Ovary (tissue), 9 donors: ENCODE measurements around the gene ZNF597. TPM values are rescaled to one million over a fixed set of nuclear protein-coding genes. Genes with fewer than 3 reads are reported as not detected.

Source experiments
- DNase-seq, 5 donors: peaks; one replicate each; pipeline ENCODE4 v3.0.0-alpha.2; 2019 to 2020
- H3K27ac ChIP-seq, 2 donors: fragments of 200-600 bp; one replicate each; pipeline versions ENCODE4 v1.5.1 to v1.8.0; 2019 to 2022
- H3K27me3 ChIP-seq: fragments of 200-600 bp; one replicate; pipeline ENCODE4 v1.8.0; 2022
- H3K36me3 ChIP-seq: fragments of 200-600 bp; sonication (generic); one replicate; pipeline ENCODE4 v1.5.1; 2019
- H3K4me1 ChIP-seq: one replicate; pipeline ENCODE4 v1.8.1; 2013; ENCODE audit warnings: mild to moderate bottlenecking, moderate library complexity; ENCODE audit not compliant: insufficient read depth
- H3K4me3 ChIP-seq: fragments of 200-600 bp; sonication (generic); one replicate; pipeline ENCODE4 v1.5.1; 2017
- H3K9me3 ChIP-seq, 2 donors: fragments of 200-600 bp in 1 of 2; sonication (generic) in 1 of 2; one replicate each; pipeline versions ENCODE4 v1.5.1 to v1.8.1; 2013 to 2019; ENCODE audit warnings: mild to moderate bottlenecking in 1 of 2, moderate library complexity in 1 of 2
- CTCF ChIP-seq, 3 donors: fragments of 450-650 bp in 2 of 3; fragments of 200-600 bp in 1 of 3; IDR thresholded peaks; one replicate each; pipeline versions ENCODE4 v1.5.1 to v1.8.0; 2016 to 2022; ENCODE audit warnings: antibody characterized with exemption in 3 of 3, mild to moderate bottlenecking in 1 of 3
- EP300 ChIP-seq: sonication (generic); formaldehyde crosslinking; IDR thresholded peaks from one replicate; pipeline ENCODE4 v1.6.1; 2017; ENCODE audit warnings: antibody characterized with exemption
- POLR2A ChIP-seq: fragments of 450-650 bp; IDR thresholded peaks from one replicate; pipeline ENCODE4 v1.6.1; 2017; ENCODE audit warnings: antibody characterized with exemption, mild to moderate bottlenecking, moderate library complexity
- WGBS, 3 donors: extraction: QIAGEN DNeasy Blood & Tissue Kit in 1 of 3; methylation state at CpG; one replicate each; pipeline versions ENCODE4 v1.1.5 to v1.1.7; 2013 to 2017; 5-methylcytosine and 5-hydroxymethylcytosine counted together
- intact Hi-C, 4 donors: fragments of 100-400 bp; cut with DNase I; formaldehyde crosslinking; loops; one replicate each; pipeline versions ENCODE4 v1.11.0 to v1.15.1; 2022 to 2023
- polyA plus RNA-seq, 2 donors: library from polyadenylated mRNA; stranded (reverse); fragments of 200-250 nt in 1 of 2; fragments of 350-450 nt in 1 of 2; fragmentation: Illumina TruSeq in 1 of 2; extraction: RNeasy Lipid Tissue Mini Kit (QIAGEN cat#74804) in 1 of 2; gene quantifications; one replicate each; pipeline ENCODE4 v1.2.3, GENCODE V29; 2013 to 2014
- total RNA-seq, 7 donors: library from RNA; depleted of rRNA in 2 of 7; stranded (reverse); fragments of >200 nt in 2 of 7; fragmentation: NEBNext Ultra II Directional in 3 of 7; extraction: Animal tissue kit (Norgen Biotek cat#: 25700) in 3 of 7; gene quantifications; one replicate each; pipeline versions ENCODE4 v1.1.0 to v1.2.4, GENCODE V29; 2016 to 2023
- donor health status: DM: no; HTN: no; CAD: no; lungs with moderate emphysema.
- donor health status: DM: no; HTN: no; CAD: no.
- donor health status: Bipolar disorder and iron deficiency.
- donor health status: DM: yes; HTN: yes; CAD: no.
- donor health status: DM: no; HTN: no; CAD: no.
- donor health status: DM: yes; HTN: yes; CAD: no.

The ZNF597 gene
- total and polyA plus RNA-seq, 9 donors, result 1.6 to 3.8 (median 3.0) TPM

DNA sequence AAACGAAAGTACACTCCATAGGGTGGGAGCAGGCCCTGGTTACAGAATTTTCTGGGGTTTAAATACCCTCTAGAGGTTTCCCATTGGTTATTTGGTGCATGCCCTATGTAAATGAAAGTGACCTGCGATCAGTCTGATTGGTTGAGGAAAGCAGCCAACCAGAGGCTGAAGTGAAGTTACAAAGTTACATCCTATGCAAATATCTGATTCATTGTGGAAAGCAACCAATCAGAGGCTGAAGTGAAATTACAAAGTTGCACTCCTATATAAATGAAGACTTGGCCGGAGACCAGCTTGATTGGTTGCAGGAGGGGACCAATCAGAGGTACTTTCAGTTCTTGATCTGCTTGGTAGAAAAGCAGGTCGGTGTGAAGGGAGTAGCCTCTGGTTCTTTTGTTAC lies 24.6 kb upstream of the ZNF597 start:
- TF ChIP-seq EP300 (no peak), POLR2A (no peak), CTCF (IDR thresholded peaks at IDR 0.05) (no peak)

DNA sequence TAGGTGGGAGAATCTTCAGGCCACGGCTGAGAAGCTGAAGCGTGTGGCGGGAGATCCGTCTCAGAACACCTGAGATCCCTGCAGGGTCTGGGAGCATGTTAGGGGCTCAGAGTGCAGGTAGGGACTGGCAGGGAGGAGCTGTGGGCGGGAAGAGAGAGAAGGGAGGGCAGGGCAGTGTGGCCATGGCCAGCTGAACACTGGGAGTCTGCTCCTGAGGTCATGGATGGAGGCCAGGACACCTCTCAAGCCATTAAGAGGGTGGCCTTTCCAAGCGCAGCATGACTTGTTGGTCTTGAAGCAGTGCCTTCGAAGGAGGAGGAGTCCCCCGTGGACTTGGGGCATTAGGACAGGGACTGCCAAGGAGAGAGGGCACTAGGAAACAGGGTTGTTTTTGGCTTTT lies 23.9 kb upstream of the ZNF597 start:
- Histone ChIP-seq H3K27ac (no peak overlapping the region), H3K27me3 (no peaks in the 10 kb centered on the region), H3K36me3 (no peaks in the 10 kb centered on the region), H3K4me3 (no peak overlapping the region), H3K9me3 (no peaks in the 10 kb centered on the region), H3K4me1 (peaks cover 4% of the 10 kb centered on the region)
- intact Hi-C loops, result no loop called here
- TF ChIP-seq CTCF (IDR thresholded peaks at IDR 0.05), result no peak
- no peak for TF ChIP-seq EP300
- no peak for TF ChIP-seq POLR2A
- no peak for DNase-seq
- WGBS, 3 donors, result 93 to 95% (median 94%) methylated on average over 8 of the region's 8 CpGs

More for the DNA sequence above, 24.6 kb upstream of the ZNF597 start:
- Histone ChIP-seq H3K27me3 (no peaks in the 10 kb centered on the region), H3K36me3 (no peaks in the 10 kb centered on the region), H3K4me3 (no peak overlapping the region), H3K4me1 (peaks cover 4% of the 10 kb centered on the region), H3K27ac (no peak overlapping the region), H3K9me3 (no peaks in the 10 kb centered on the region)
- intact Hi-C loops, result no loop called here
- DNase-seq, result no peak
- WGBS, 3 donors, result 68 to 79% (median 70%) methylated on average over 4 of the region's 4 CpGs

DNA sequence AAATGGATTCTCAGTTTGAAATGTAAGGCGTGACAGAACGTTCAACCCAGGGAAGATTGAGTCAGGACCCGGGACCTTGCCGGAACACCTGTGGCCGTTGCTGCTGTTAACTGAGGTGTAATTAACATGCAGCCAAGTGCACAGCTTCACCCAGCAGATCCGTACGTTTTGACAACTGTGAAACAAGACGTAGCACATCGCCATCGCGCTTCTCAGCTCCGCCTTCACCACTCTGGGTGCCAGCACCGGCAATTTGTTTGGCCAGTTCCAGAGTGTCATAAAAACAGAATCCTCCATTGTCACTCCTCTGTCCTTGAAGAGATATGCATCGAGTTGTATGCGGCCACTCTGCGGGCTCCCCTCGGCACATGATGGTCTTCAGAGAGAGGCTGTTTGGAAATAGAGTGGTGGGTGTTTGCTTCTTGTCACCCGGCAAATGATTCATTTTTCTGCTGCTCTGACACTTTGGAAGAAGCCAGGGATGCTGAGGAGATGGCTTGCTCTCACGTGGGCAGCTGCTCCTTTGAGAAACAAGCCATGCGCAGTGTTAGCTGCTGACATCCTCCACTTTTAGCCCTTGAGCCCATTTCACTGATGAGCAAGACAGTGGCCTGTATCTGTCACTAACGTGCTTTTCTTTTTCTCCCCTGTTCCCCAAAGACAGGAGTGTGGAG lies 22.7 kb upstream of the ZNF597 start:
- DNase-seq, result no peak
- no peak overlapping the region for H3K27ac ChIP-seq
- no peaks in the 10 kb centered on the region for H3K36me3 ChIP-seq
- H3K4me3 ChIP-seq, result no peak overlapping the region
- H3K9me3 ChIP-seq, result no peaks in the 10 kb centered on the region
- 83 to 85% (median 85%) methylated on average over 21 of the region's 21 CpGs for WGBS, 3 donors
- H3K4me1 ChIP-seq, result peaks cover 7% of the 10 kb centered on the region
- no peak for TF ChIP-seq EP300
- no peak for TF ChIP-seq POLR2A
- no peak for TF ChIP-seq CTCF (IDR thresholded peaks at IDR 0.05)
- no peaks in the 10 kb centered on the region for H3K27me3 ChIP-seq
- intact Hi-C loops, result no loop called here

DNA sequence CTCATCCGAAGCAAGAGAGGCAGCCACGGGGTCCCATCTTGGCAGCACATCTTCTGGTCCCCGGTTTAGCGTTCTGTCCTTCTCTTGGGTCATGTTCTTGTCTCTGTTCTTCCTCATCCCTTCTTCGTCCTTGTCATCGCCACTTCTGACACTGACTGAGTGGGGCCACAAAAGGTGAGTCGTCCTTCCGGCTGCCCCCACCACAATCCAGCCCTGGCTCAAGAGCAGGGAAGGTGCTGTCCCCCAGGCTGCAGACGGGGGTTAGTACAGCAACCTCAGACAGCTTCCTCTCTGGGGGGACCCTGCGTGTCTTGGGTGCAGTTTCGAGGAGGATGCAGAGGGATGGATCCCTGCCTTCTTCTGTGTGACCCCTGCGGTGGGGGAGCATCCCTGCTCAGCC lies 22.0 kb upstream of the ZNF597 start:
- H3K36me3 ChIP-seq, result no peaks in the 10 kb centered on the region
- no peaks in the 10 kb centered on the region for H3K9me3 ChIP-seq
- DNase-seq, result no peak
- no peak overlapping the region for H3K27ac ChIP-seq
- H3K4me3 ChIP-seq, result no peak overlapping the region
- WGBS, 3 donors, result 91 to 97% (median 93%) methylated on average over 12 of the region's 12 CpGs
- no peak for TF ChIP-seq POLR2A
- no peak for TF ChIP-seq CTCF (IDR thresholded peaks at IDR 0.05)
- TF ChIP-seq EP300, result no peak
- H3K4me1 ChIP-seq, result peaks cover 7% of the 10 kb centered on the region
- H3K27me3 ChIP-seq, result no peaks in the 10 kb centered on the region
- intact Hi-C loops, result no loop called here
